K562 (cell line): ENCODE results near the gene TPRG1L.

ENCODE experiments used
- CTCF ChIP-seq, 3 experiments: IDR thresholded peaks in 2 of 3; conservative IDR thresholded peaks in 1 of 3; 2 replicates each; pipeline ENCODE4 v1.5.1; 2011 to 2012; ENCODE audit warnings: low read length in 3 of 3, mild to moderate bottlenecking in 3 of 3, control low read depth in 2 of 3, improper control_type of control experiment in 1 of 3, inconsistent platforms in 1 of 3, low read depth in 1 of 3, mixed read lengths in 1 of 3, moderate library complexity in 1 of 3; ENCODE audit not compliant: insufficient read depth in 2 of 3
- EZH2 ChIP-seq: IDR thresholded peaks from 2 replicates; pipeline ENCODE4 v1.6.1; 2012; ENCODE audit warnings: low read depth, mild to moderate bottlenecking, inconsistent platforms, low read length, borderline replicate concordance
- POLR2A ChIP-seq: fragments of 450-650 bp; conservative IDR thresholded peaks from 2 replicates; pipeline ENCODE4 v1.6.1; 2016
- SRF ChIP-seq, 2 experiments: fragments of 250-450, 450-650 bp in 1 of 2; sonication (Bioruptor Pico) in 1 of 2; sonication (generic) in 1 of 2; formaldehyde crosslinking; IDR thresholded peaks; 2 replicates each; pipeline versions ENCODE4 v1.5.0 to v1.5.1; 2020 to 2022; ENCODE audit warnings: mild to moderate bottlenecking in 1 of 2, missing genetic modification reagents in 1 of 2
- ZNF274 ChIP-seq: IDR thresholded peaks from 2 replicates; pipeline ENCODE4 v1.6.1; 2011; ENCODE audit warnings: low read depth, mild to moderate bottlenecking, low read length, moderate library complexity, borderline replicate concordance

DNA sequence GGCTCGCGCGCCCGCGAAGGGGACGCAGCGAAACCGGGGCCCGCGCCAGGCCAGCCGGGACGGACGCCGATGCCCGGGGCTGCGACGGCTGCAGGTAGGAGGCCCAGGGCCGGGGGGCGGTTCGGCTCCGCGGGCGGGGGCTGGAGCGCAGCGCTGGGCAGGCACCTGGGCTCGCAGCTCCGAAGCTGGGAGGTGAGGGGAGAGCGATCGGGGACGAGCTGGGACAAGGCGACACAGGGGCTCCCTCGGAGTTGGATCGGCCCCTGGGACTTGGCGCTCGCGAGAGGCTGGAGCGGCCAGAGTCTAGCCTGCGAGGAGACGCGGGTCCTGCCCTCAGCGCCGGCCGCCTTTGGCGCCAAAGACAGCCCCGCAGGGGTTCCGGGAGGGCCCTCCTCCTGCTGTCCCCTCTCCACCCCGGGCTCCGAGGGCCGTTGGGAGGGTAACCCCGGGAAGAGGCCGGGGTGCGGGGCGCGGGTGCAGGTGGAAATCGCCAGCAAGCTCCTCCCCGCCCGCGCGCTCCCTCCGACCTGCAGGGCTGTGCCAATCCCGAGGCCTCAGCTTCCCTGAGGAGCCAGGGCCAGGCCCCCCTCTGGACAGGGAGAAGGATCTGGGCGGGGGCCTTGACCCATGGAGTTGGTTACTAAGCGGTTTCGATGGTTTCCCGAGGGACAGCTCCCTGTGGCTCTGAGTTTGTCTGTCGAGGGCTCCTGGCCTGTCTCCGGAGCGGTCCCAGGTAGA is 27.9 kb downstream of the TPRG1L start:
- TF ChIP-seq EZH2 (no peak), CTCF (IDR thresholded peaks at IDR 0.05 in 2 of 3, conservative IDR thresholded peaks at IDR 0.05 in 1 of 3; ENCODE audit: insufficient read depth in 2 of 3, low read depth in 1 of 3, low read length in 3 of 3) (no peak), POLR2A (no peak), SRF (CRISPR knock-in tag; IDR thresholded peaks at IDR 0.05) (no peak), ZNF274 (no peak)
